Activated CD8-positive, alpha-beta memory T cell treated with anti-CD3 and anti-CD28 coated beads, Interleukin-2, amount 50 U/mL, for 48 hours (primary cell): ENCODE data around the gene CDC42SE2.
"Not testable (repeated sequence)": the region's sequence is repeated elsewhere in the genome, so short reads cannot be mapped to it uniquely, and the experiment has no call there.

Source experiments
- DNase-seq: peaks from one replicate; pipeline ENCODE4 v3.0.0-alpha.2; 2020

CDC42SE2 gene

GRCh38 chr5:131396630-131397273, 132.9 kb downstream of the CDC42SE2 start:
- no peak for DNase-seq

- DNase-seq = not testable (repeated sequence)
Measured at GRCh38 chr5:131399007-131399406, 135.2 kb downstream of the CDC42SE2 start.

- DNase-seq = no peak
Measured at GRCh38 chr5:131400585-131400984, 136.7 kb downstream of the CDC42SE2 start.

DNA sequence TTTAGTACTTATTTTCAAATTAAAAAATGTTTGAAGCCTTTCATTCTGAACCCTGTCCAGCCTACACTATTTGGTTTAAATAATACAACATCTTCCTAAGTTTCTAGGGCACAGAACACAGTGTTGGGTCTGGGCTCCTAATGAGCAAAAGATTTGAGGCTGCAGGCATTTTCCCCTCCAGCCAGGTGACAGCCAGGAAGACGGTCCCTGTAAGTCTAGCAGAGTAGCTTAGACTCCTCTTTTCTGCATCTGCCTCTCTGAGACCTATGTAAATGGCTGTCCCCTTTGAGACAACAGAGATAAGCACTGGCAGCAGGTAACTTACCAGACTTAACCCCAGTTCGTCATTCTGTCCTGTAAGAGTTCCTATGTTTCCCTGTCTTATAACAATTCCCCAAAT, 141.8 kb downstream of the CDC42SE2 start:
- DNase-seq = no peak

DNA sequence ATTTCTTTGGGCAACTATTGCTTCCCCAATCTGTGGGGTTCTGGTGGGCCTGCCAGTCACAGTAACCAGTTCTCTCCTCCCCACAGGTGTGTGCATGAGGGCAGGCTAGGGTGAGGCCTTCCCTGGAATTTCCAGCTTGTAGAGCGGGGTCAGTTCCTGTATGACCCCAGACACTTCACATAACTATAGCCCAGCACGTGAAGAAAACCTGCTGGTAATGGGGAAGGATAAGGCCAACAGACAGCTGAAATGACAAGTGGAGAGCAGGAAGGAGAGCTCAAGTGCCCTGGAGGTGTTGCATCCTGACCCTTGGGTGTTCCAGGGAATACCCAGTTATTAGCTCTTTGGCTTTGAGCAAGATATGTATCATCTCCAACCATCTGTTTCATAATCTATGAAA, 142.2 kb downstream of the CDC42SE2 start:
- no peak for DNase-seq

DNA sequence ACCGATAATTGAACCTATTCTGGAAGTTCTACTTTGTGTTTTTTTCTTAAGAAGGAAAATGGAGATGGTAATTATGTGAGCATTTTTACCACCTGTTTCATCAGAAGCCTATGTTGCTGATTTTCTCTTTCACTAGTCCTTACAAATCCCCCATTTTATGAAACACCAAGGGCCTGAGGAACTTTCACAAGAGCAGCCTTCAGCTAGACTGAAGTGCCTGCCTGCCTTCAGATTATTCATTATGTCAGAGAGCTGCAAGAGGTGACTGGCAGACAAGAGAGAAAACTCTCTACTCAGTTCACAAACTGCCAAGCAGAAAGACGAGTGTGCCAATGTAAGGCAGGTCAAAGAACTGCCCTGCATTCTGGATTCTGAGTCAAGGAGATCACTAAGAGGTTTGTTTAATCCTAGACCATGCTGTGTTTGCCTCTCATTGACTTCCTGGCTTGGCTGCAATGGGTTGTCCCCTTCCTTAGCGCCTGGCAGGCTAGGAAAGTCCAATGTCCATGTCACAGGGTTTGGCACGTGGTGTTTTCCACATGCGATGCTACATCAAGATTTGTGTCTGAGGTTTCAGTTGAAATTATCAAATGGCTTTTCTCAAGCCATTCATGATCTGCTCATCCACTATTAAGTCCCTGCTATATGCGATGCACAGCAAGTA, 143.3 kb downstream of the CDC42SE2 start:
- DNase-seq = no peak

GRCh38 chr5:131413605-131414559, 150.0 kb downstream of the CDC42SE2 start:
- no peak for DNase-seq

DNA sequence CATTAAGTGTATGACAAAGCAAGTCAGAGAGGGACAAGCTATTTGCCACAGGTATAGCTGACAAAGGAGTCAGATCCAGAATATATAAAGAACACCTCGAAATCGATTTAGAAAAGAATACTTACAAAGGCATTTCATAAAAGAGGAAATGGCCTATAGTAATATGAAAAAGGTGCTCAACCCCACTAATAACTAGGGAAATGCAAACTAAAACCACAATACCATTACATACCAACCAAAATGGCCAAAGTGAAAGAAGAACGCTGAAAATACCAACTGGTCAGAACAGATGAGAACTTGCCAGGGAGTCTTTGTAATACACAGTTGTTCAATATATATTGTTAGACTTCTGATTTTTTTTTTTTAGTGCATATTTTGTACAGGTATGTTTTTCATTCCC, 152.9 kb downstream of the CDC42SE2 start:
- no peak for DNase-seq

GRCh38 chr5:131417240-131417869, 153.5 kb downstream of the CDC42SE2 start:
- DNase-seq = peak; percentile 92

DNA sequence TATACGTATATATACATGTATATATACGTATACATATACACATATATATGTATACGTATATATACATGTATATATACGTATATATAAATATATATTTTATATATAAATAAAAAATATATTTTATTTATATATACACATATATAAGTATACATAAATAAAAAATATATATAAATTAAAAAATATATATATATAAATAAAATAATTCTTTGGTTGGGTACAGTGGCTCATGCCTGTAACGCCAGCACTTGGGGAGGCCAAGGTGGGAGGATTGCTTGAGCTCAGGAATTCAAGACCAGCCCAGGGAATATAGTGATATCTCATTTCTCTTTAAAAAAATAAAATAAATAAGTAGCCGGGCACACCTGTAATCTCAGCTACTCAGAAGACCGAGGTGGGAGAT, 155.0 kb downstream of the CDC42SE2 start:
- DNase-seq = no peak

GRCh38 chr5:131419877-131420276, 156.0 kb downstream of the CDC42SE2 start:
- DNase-seq = no peak

- no peak for DNase-seq
Measured at GRCh38 chr5:131423056-131423455, 159.2 kb downstream of the CDC42SE2 start.

DNA sequence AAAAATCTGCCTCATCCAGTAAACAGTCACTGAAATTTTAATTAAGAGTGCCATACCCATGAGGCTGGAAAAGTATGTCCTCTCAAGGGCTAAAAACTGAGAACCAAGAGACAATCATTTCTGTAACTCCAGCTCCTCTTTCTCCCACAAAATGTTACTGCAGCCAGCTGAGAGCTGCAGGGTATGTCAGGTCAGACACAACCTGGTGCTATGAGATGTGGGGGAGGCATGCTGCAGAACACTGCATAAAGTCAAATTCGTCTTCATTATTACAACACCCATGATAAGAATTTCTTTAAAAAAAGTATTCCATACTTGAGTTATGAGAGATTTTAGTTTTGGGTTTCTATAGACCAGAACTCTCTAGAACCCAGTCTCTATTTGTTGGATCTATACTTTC, 162.2 kb downstream of the CDC42SE2 start:
- no peak for DNase-seq

DNA sequence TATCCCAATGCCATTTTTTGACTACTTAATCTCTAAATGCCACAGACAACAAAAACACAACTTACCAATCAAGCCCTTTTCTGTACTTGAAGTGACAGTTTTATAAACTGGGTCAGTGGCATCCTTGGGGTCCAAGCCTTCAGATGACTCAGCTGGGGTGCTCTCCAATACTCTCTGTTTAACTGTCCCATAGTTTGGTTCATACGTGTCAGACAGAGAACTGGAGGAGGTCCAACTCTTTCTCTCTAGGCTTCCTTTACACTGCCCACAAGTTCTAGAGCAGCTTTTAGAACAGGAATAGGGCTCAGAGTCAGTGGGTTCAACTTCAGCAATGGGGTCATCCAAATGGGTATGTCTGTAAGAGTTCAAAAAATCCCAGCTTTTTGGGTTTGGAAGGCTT, 166.9 kb downstream of the CDC42SE2 start:
- no peak for DNase-seq

GRCh38 chr5:131431794-131432193, 167.9 kb downstream of the CDC42SE2 start:
- DNase-seq = no peak

- DNase-seq = no peak
Measured at GRCh38 chr5:131433109-131433508, 169.3 kb downstream of the CDC42SE2 start.

GRCh38 chr5:131436081-131436480, 172.2 kb downstream of the CDC42SE2 start:
- DNase-seq = no peak

- no peak for DNase-seq
Measured at GRCh38 chr5:131441184-131441583, 177.3 kb downstream of the CDC42SE2 start.
